HEK293 (cell line): Measurements from ENCODE around the gene COPZ1.

Source experiments
- CTCF ChIA-PET: fragments of 350-600 bp; formaldehyde crosslinking; extraction: SDS; loops from one replicate; lab custom pipeline; 2021; ENCODE audit warnings: antibody characterized with exemption; lab: Yijun Ruan, JAX
- POLR2A ChIA-PET: fragments of 300-600 bp; formaldehyde crosslinking; extraction: SDS; loops from one replicate; lab custom pipeline; 2020; ENCODE audit warnings: antibody characterized with exemption, inconsistent platforms; lab: Yijun Ruan, JAX
- H3K27ac ChIP-seq: fragments of 200-500 bp; sonication (Bioruptor generic); 2 replicates; pipeline ENCODE4 v1.5.1; 2014; ENCODE audit warnings: low read depth, low read length, control low read depth, inconsistent platforms; ENCODE audit errors: extremely low read depth
- H3K36me3 ChIP-seq, 2 experiments: fragments of 200-500 bp in 1 of 2; sonication (Bioruptor generic) in 1 of 2; 1 replicate in 1 of 2; 2 replicates in 1 of 2; pipeline ENCODE4 v1.5.1; 2014 to 2017; ENCODE audit warnings: inconsistent platforms in 2 of 2, low read length in 2 of 2; ENCODE audit not compliant: control insufficient read depth in 2 of 2, insufficient read depth in 1 of 2
- H3K4me1 ChIP-seq: fragments of 200-500 bp; sonication (Bioruptor generic); 2 replicates; pipeline ENCODE4 v1.5.1; 2014; ENCODE audit warnings: mild to moderate bottlenecking, low read length, inconsistent platforms; ENCODE audit not compliant: control insufficient read depth, insufficient read depth
- H3K4me3 ChIP-seq: 2 replicates; pipeline ENCODE4 v1.5.1; 2011; ENCODE audit warnings: low read depth, mild to moderate bottlenecking, control low read depth, low read length, moderate library complexity
- H3K9me3 ChIP-seq: fragments of 200-500 bp; sonication (Bioruptor generic); 2 replicates; pipeline ENCODE4 v1.5.1; 2014; ENCODE audit warnings: low read depth, low read length, inconsistent platforms; ENCODE audit not compliant: control insufficient read depth, insufficient read depth
- EGR2 ChIP-seq: fragments of 450-650 bp; formaldehyde crosslinking; IDR thresholded peaks from 2 replicates; pipeline ENCODE4 v1.5.1; 2016; ENCODE audit warnings: low read depth, missing biosample characterization, missing genetic modification characterization
- GLI2 ChIP-seq: fragments of 450-650 bp; formaldehyde crosslinking; IDR thresholded peaks from 2 replicates; pipeline ENCODE4; 2017; ENCODE audit warnings: missing biosample characterization, missing genetic modification characterization, low read depth, borderline replicate concordance
- PRDM1 ChIP-seq: fragments of 450-650 bp; formaldehyde crosslinking; IDR thresholded peaks from 2 replicates; pipeline ENCODE4; 2016; ENCODE audit warnings: missing biosample characterization, missing genetic modification characterization
- SP3 ChIP-seq: fragments of 450-650 bp; formaldehyde crosslinking; IDR thresholded peaks from 2 replicates; pipeline ENCODE4 v1.5.1; 2016; ENCODE audit warnings: missing biosample characterization, missing genetic modification characterization
- ZNF148 ChIP-seq: fragments of 450-650 bp; formaldehyde crosslinking; IDR thresholded peaks from 2 replicates; pipeline ENCODE4 v1.5.0; 2017; ENCODE audit warnings: missing biosample characterization, missing genetic modification characterization, borderline replicate concordance
- ZNF175 ChIP-seq: fragments of 450-650 bp; formaldehyde crosslinking; IDR thresholded peaks from 2 replicates; pipeline ENCODE4 v1.5.1; 2016; ENCODE audit warnings: missing biosample characterization, missing genetic modification characterization
- ZNF24 ChIP-seq: fragments of 450-650 bp; formaldehyde crosslinking; IDR thresholded peaks from 2 replicates; pipeline ENCODE4 v1.5.1; 2016; ENCODE audit warnings: missing biosample characterization, missing genetic modification characterization
- ZNF280D ChIP-seq: fragments of 450-650 bp; formaldehyde crosslinking; IDR thresholded peaks from 2 replicates; pipeline ENCODE4 v1.5.1; 2016; ENCODE audit warnings: missing biosample characterization, missing genetic modification characterization
- ZNF394 ChIP-seq: fragments of 450-650 bp; formaldehyde crosslinking; IDR thresholded peaks from 2 replicates; pipeline ENCODE4 v1.5.1; 2016; ENCODE audit warnings: missing biosample characterization, missing genetic modification characterization, mild to moderate bottlenecking, moderate library complexity, borderline replicate concordance
- ZNF518A ChIP-seq: fragments of 450-650 bp; formaldehyde crosslinking; conservative IDR thresholded peaks from 2 replicates; pipeline ENCODE4 v1.5.1; 2016; ENCODE audit warnings: low read depth, missing biosample characterization, missing genetic modification characterization
- ZNF623 ChIP-seq: fragments of 450-650 bp; formaldehyde crosslinking; IDR thresholded peaks from 2 replicates; pipeline ENCODE4 v1.5.1; 2016; ENCODE audit warnings: missing biosample characterization, missing genetic modification characterization
- ZNF639 ChIP-seq: fragments of 450-650 bp; formaldehyde crosslinking; IDR thresholded peaks from 2 replicates; pipeline ENCODE4 v1.5.1; 2016; ENCODE audit warnings: missing biosample characterization, missing genetic modification characterization
- ZNF645 ChIP-seq: fragments of 450-650 bp; formaldehyde crosslinking; IDR thresholded peaks from 2 replicates; pipeline ENCODE4; 2016; ENCODE audit warnings: missing biosample characterization, missing genetic modification characterization
- ZNF776 ChIP-seq: fragments of 450-650 bp; formaldehyde crosslinking; IDR thresholded peaks from 2 replicates; pipeline ENCODE4 v1.5.0; 2017; ENCODE audit warnings: missing biosample characterization, missing genetic modification characterization, borderline replicate concordance
- ZNF785 ChIP-seq: fragments of 450-650 bp; formaldehyde crosslinking; IDR thresholded peaks from 2 replicates; pipeline ENCODE4 v1.5.1; 2016; ENCODE audit warnings: missing biosample characterization, missing genetic modification characterization
- ZNF830 ChIP-seq: fragments of 450-650 bp; IDR thresholded peaks from 2 replicates; pipeline ENCODE4 v1.5.0; 2018; ENCODE audit warnings: missing biosample characterization, missing genetic modification characterization, low read depth, mild to moderate bottlenecking, moderate library complexity

Gene COPZ1

GRCh38 chr12:54337854-54338650, 13.1 kb downstream of the COPZ1 start (continued):
- TF ChIP-seq ZNF518A: no peak

GRCh38 chr12:54338698-54339296, 13.9 kb downstream of the COPZ1 start:
- no peak overlapping the region for H3K4me3 ChIP-seq
- ChIA-PET CTCF (interaction anchor here (0.8 to 7.9 kb wide), 7 partner anchors 12 to 118 kb away, joined by 3 to 137 read pairs (median 17); partner anchors contain the start of gene COPZ1), POLR2A (interaction anchor here (1.2 kb wide), 1 partner anchor 14 kb away, joined by 3 read pairs; no protein-coding TSS in a partner anchor)
- H3K4me1 ChIP-seq: peaks cover 6% of the 10 kb centered on the region; the same call in 1 of the 2 replicates
- H3K36me3 ChIP-seq: peaks cover 15 to 41% of the 10 kb centered on the region in 2 experiments
- TF ChIP-seq PRDM1 (tag by site-specific recombination): peak; percentile 79; the same call in 1 of the 2 replicates
- TF ChIP-seq EGR2 (tag by site-specific recombination): no peak
- H3K9me3 ChIP-seq: no peaks in the 10 kb centered on the region
- H3K27ac ChIP-seq: no peak overlapping the region

GRCh38 chr12:54340846-54341245, 15.9 kb downstream of the COPZ1 start:
- no peaks in the 10 kb centered on the region for H3K9me3 ChIP-seq
- ChIA-PET POLR2A (interaction anchor here (0.7 to 1.2 kb wide), 2 partner anchors 12 to 54 kb away, joined by 3 read pairs; no protein-coding TSS in a partner anchor), CTCF (interaction anchor here (0.8 to 1.2 kb wide), 2 partner anchors 28 to 46 kb away, joined by 3 read pairs; no protein-coding TSS in a partner anchor)
- H3K27ac ChIP-seq: no peak overlapping the region
- H3K4me3 ChIP-seq: no peak overlapping the region
- H3K4me1 ChIP-seq: peaks cover 6% of the 10 kb centered on the region; the same call in 1 of the 2 replicates
- H3K36me3 ChIP-seq: peaks cover 26 to 56% of the 10 kb centered on the region in 2 experiments
- TF ChIP-seq ZNF639 (tag by site-specific recombination): no peak
- TF ChIP-seq PRDM1 (tag by site-specific recombination): no peak
- no peak for TF ChIP-seq ZNF785 (tag by site-specific recombination)
- no peak for TF ChIP-seq ZNF175 (tag by site-specific recombination)
- TF ChIP-seq ZNF148 (tag by site-specific recombination): no peak
- TF ChIP-seq ZNF623 (tag by site-specific recombination): no peak
- no peak for TF ChIP-seq ZNF776 (tag by site-specific recombination)
- TF ChIP-seq ZNF24: no peak
- no peak for TF ChIP-seq ZNF830
- TF ChIP-seq ZNF645 (tag by site-specific recombination): no peak
- TF ChIP-seq SP3 (tag by site-specific recombination): no peak
- no peak for TF ChIP-seq ZNF280D (tag by site-specific recombination)
- no peak for TF ChIP-seq GLI2 (tag by site-specific recombination)
- no peak for TF ChIP-seq ZNF394 (tag by site-specific recombination)
